Transverse colon (tissue), 4 donors: Measurements from ENCODE around the gene MYO1B. TPM values are rescaled to one million over a fixed set of nuclear protein-coding genes. Genes with fewer than 3 reads are reported as not detected.

Experiments
- DNase-seq: peaks from one replicate; pipeline ENCODE4 v3.0.0-alpha.2; 2019
- H3K27ac ChIP-seq, 4 donors: fragments of 200-600 bp; sonication (generic); 2 replicates each; pipeline ENCODE4 v1.5.1; 2016 to 2018; ENCODE audit warnings: inconsistent platforms in 4 of 4
- H3K27me3 ChIP-seq: fragments of 200-600 bp; sonication (generic); 2 replicates; pipeline ENCODE4 v1.5.1; 2017; ENCODE audit warnings: inconsistent platforms
- H3K36me3 ChIP-seq, 4 donors: fragments of 200-600 bp; sonication (generic); 2 replicates each; pipeline ENCODE4 v1.5.1; 2017 to 2019; ENCODE audit warnings: inconsistent platforms in 4 of 4
- H3K4me1 ChIP-seq, 4 donors: fragments of 200-600 bp; sonication (generic); 2 replicates each; pipeline ENCODE4 v1.5.1; 2017 to 2020; ENCODE audit warnings: inconsistent platforms in 4 of 4
- H3K4me3 ChIP-seq, 4 donors: fragments of 200-600 bp; sonication (generic); 1 replicate in 1 of 4; 2 replicates in 3 of 4; pipeline versions ENCODE4 v1.5.1 to v1.6.1; 2017 to 2019; ENCODE audit warnings: inconsistent platforms in 4 of 4
- H3K9me3 ChIP-seq, 2 donors: fragments of 200-600 bp; sonication (generic); 2 replicates each; pipeline ENCODE4 v1.5.1; 2017 to 2019; ENCODE audit warnings: inconsistent platforms in 2 of 2
- EP300 ChIP-seq: sonication (generic); formaldehyde crosslinking; IDR thresholded peaks from one replicate; pipeline ENCODE4 v1.6.1; 2017; ENCODE audit warnings: antibody characterized with exemption, low read depth
- POLR2A ChIP-seq: fragments of 450-650 bp; IDR thresholded peaks from one replicate; pipeline ENCODE4 v1.6.1; 2016; ENCODE audit warnings: antibody characterized with exemption, mild to moderate bottlenecking, moderate library complexity
- POLR2AphosphoS5 ChIP-seq, 3 donors: sonication (generic); formaldehyde crosslinking; IDR thresholded peaks; one replicate each; pipeline ENCODE4 v1.6.1; 2016; ENCODE audit warnings: antibody characterized with exemption in 3 of 3
- WGBS, 2 donors: methylation state at CpG; one replicate each; pipeline ENCODE4 v1.1.5; 2018; ENCODE audit warnings: low coverage in 1 of 2; 5-methylcytosine and 5-hydroxymethylcytosine counted together
- in situ Hi-C, 4 donors: fragments of 200-750 bp; cut with MboI; loops; one replicate each; pipeline versions ENCODE4 v1.15.0 to v1.15.1; 2017; ENCODE audit warnings: low sequenced_read_pairs in 3 of 4, low pct_ligation_motif_present in 1 of 4, low pct_unique_long_range_greater_than_20kb in 1 of 4
- intact Hi-C: fragments of 100-400 bp; cut with DNase I; formaldehyde crosslinking; loops from one replicate; pipeline ENCODE4 v1.15.1; 2023; ENCODE audit warnings: low total_unique reads
- total RNA-seq, 4 donors: library from RNA; depleted of rRNA; stranded (reverse); fragments of >200 nt; gene quantifications; one replicate each; pipeline ENCODE4 v1.1.0, GENCODE V29; 2016
- TF ChIP-seq, protein P1 (sequence below), 5 experiments: fragments of 200-600 bp in 3 of 5; fragments of 450-650 bp in 2 of 5; sonication (generic) in 3 of 5; IDR thresholded peaks; 1 replicate in 2 of 5; 2 replicates in 3 of 5; pipeline ENCODE4 v1.5.1; 2016 to 2017; ENCODE audit warnings: antibody characterized with exemption in 5 of 5, inconsistent platforms in 3 of 5, mild to moderate bottlenecking in 2 of 5, moderate library complexity in 1 of 5

Gene MYO1B
- total RNA-seq, 4 donors from 2014 or later, result 17.9 to 37.0 (median 35.0) TPM

DNA sequence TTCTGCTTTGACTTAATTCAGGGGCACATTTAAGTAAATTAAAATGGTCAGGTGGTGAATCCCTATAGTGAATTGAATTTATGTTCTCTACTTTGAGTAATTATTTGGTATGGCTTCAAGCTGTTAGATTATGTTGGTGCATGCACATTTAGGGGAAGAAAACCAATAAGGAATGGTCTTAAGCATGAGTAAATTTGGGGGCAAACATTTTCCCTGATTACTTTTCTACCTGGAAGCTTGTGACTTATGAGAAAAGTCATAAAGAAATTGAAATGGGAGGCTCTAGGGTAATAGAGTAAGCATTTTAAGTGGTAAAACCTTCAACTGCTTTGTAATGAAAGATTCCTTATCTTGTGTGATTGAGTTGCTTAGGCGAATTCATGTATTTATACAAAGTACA is 112.5 kb downstream of the MYO1B start:
- TF ChIP-seq, protein P1, sequence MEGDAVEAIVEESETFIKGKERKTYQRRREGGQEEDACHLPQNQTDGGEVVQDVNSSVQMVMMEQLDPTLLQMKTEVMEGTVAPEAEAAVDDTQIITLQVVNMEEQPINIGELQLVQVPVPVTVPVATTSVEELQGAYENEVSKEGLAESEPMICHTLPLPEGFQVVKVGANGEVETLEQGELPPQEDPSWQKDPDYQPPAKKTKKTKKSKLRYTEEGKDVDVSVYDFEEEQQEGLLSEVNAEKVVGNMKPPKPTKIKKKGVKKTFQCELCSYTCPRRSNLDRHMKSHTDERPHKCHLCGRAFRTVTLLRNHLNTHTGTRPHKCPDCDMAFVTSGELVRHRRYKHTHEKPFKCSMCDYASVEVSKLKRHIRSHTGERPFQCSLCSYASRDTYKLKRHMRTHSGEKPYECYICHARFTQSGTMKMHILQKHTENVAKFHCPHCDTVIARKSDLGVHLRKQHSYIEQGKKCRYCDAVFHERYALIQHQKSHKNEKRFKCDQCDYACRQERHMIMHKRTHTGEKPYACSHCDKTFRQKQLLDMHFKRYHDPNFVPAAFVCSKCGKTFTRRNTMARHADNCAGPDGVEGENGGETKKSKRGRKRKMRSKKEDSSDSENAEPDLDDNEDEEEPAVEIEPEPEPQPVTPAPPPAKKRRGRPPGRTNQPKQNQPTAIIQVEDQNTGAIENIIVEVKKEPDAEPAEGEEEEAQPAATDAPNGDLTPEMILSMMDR (IDR thresholded peaks at IDR 0.05), result no peak
- TF ChIP-seq POLR2AphosphoS5 (IDR thresholded peaks at IDR 0.05), result no peak
- no peak for TF ChIP-seq POLR2A
- TF ChIP-seq EP300, result no peak
- Histone ChIP-seq H3K27me3 (no peaks in the 10 kb centered on the region), H3K4me1 (no peaks in the 10 kb centered on the region), H3K9me3 (no peaks in the 10 kb centered on the region), H3K27ac (no peak overlapping the region), H3K4me3 (no peak overlapping the region), H3K36me3 (no peaks in the 10 kb centered on the region)
- 80 to 82% methylated on average over 1 of the region's 1 CpG for WGBS, 2 donors
- no peak for DNase-seq
- intact Hi-C loops, result no loop called here
- in situ Hi-C loops, result no loop called here

DNA sequence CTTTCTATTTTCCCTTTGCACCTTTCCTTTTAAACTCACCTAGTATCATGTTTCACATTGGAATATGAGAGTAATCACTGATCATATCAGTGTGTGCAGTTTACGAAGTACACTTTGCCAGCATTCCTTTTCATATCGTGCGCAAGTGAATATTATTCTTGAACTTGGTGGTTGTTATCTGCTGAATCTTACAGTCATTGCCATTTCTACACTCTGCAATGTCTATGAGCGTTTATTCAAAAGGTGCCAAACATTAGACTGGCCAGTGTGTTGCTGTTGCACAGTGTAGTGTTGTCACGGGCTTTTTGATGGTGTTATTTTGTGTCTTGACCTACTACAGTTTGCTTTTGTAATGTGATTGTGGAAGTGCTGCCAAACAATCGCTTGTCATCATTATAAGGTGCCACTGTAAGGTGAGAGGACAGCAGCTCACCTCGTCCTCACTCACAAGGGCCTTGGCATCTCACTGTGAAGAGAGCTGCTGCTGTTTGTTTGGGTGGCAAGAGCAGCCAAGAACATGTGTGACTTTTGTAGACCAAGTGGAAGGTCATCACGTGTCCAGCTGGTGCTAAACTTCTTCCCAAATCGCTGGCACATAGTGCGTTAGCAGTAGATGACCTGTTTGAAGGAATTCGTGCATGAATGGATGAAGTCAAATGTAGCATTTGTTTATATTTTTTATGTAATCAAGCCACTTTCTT is 113.3 kb downstream of the MYO1B start:
- H3K4me3 ChIP-seq, result no peak overlapping the region
- no peaks in the 10 kb centered on the region for H3K36me3 ChIP-seq
- WGBS, 2 donors, result 85 to 89% methylated on average over 10 to 11 of the region's 11 CpGs
- intact Hi-C loops, result no loop called here
- no peak for DNase-seq
- in situ Hi-C loops, result no loop called here
- no peaks in the 10 kb centered on the region for H3K4me1 ChIP-seq
- no peaks in the 10 kb centered on the region for H3K27me3 ChIP-seq
- H3K27ac ChIP-seq, result no peak overlapping the region
- no peaks in the 10 kb centered on the region for H3K9me3 ChIP-seq
- TF ChIP-seq POLR2A (no peak), POLR2AphosphoS5 (IDR thresholded peaks at IDR 0.05) (no peak), EP300 (no peak)
- TF ChIP-seq, protein P1 (IDR thresholded peaks at IDR 0.05), result no peak

DNA sequence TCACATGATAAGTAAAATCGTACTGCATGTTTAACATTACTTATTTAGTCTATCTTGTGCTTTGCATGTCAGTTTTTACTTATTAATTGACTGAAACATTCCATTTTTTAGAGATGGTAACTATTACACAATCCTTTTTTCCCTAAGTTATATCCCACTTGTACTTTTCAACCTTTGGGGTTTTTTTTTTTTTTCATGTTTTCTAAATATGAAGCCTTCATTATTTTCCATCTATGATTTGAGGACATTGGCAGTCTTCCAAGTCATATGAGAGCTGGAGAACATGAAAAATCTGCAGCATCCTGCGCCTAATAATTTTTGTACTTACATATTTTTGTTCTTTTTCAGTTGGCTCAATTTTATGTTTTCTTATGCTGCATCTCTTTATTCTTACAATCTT is 113.9 kb downstream of the MYO1B start:
- H3K4me3 ChIP-seq, result no peak overlapping the region
- no peaks in the 10 kb centered on the region for H3K4me1 ChIP-seq
- no peaks in the 10 kb centered on the region for H3K36me3 ChIP-seq
- in situ Hi-C loops (no loop called here), intact Hi-C loops (no loop called here)
- 56 to 70% methylated on average over 2 of the region's 2 CpGs for WGBS, 2 donors
- DNase-seq, result no peak
- H3K27ac ChIP-seq, result no peak overlapping the region
- H3K27me3 ChIP-seq, result no peaks in the 10 kb centered on the region
- TF ChIP-seq EP300 (no peak), POLR2AphosphoS5 (IDR thresholded peaks at IDR 0.05) (no peak), POLR2A (no peak)
- TF ChIP-seq, protein P1 (IDR thresholded peaks at IDR 0.05), result no peak
- no peaks in the 10 kb centered on the region for H3K9me3 ChIP-seq

DNA sequence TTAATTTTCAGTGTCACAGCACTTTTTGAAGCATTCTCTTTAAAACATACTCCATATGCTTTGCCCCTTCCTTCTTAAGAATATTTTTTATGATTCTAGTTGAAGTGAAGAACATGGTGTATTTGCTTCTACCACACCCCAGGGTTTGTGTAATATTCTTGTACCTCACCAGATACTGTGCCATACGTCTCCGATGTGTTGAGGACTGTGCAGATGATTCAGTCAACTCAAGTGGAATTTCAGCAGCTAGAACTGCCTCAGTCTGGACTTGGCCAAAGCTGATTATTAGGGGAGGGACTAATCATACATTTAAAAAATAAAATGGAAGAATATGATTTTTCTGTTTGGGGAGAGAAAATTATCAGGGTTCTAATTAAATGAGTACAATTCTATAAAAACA is 115.7 kb downstream of the MYO1B start:
- Histone ChIP-seq H3K27ac (no peak overlapping the region), H3K9me3 (no peaks in the 10 kb centered on the region), H3K27me3 (no peaks in the 10 kb centered on the region), H3K36me3 (no peaks in the 10 kb centered on the region), H3K4me3 (no peak overlapping the region), H3K4me1 (no peaks in the 10 kb centered on the region)
- 92 to 93% methylated on average over 2 of the region's 2 CpGs for WGBS, 2 donors
- in situ Hi-C loops, result no loop called here
- DNase-seq, result no peak
- intact Hi-C loops, result no loop called here
- TF ChIP-seq POLR2AphosphoS5 (IDR thresholded peaks at IDR 0.05) (no peak), POLR2A (no peak), EP300 (no peak)
- TF ChIP-seq, protein P1 (IDR thresholded peaks at IDR 0.05), result no peak
